ENCODE measurements around the gene WNT7B. TPM values are rescaled to one million over a fixed set of nuclear protein-coding genes. Genes with fewer than 3 reads are reported as not detected.

Gene WNT7B
- total RNA-seq, 4 donors from 2014 or later = not detected

DNA sequence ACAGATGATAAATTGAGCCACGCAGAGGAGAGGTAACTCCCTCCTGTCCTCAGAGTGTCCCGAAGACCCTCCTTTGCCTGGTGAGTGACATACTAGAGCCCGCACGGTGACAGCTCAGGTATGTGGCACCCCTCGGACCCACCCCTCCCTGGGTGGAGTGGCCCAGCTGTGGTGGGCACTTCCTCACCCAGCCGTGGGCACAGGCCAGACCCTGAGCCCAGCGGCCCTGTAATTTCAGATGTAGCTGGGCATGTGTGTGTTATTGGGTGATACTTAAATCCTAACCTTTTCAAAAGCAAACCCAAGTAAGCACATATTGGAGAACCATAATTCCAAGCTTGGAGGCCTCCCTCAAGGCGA lies 93.2 kb downstream of the WNT7B start:
- H3K4me3 ChIP-seq = no peak overlapping the region
- H3K27ac ChIP-seq = no peak overlapping the region
- DNase-seq (ENCODE audit: low spot score in 2 of 2) = no peak
- H3K36me3 ChIP-seq = no peaks in the 10 kb centered on the region
- TF ChIP-seq POLR2A (IDR thresholded peaks at IDR 0.05) (no peak), EP300 (IDR thresholded peaks at IDR 0.05) (no peak)
- TF ChIP-seq, protein P1, sequence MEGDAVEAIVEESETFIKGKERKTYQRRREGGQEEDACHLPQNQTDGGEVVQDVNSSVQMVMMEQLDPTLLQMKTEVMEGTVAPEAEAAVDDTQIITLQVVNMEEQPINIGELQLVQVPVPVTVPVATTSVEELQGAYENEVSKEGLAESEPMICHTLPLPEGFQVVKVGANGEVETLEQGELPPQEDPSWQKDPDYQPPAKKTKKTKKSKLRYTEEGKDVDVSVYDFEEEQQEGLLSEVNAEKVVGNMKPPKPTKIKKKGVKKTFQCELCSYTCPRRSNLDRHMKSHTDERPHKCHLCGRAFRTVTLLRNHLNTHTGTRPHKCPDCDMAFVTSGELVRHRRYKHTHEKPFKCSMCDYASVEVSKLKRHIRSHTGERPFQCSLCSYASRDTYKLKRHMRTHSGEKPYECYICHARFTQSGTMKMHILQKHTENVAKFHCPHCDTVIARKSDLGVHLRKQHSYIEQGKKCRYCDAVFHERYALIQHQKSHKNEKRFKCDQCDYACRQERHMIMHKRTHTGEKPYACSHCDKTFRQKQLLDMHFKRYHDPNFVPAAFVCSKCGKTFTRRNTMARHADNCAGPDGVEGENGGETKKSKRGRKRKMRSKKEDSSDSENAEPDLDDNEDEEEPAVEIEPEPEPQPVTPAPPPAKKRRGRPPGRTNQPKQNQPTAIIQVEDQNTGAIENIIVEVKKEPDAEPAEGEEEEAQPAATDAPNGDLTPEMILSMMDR (IDR thresholded peaks at IDR 0.05) = no peak
- peaks cover 0 to 21% (median 10%) of the 10 kb centered on the region in 4 donors for H3K4me1 ChIP-seq
- WGBS, 2 donors = 80 to 87% methylated on average over 8 of the region's 8 CpGs
- H3K27me3 ChIP-seq = peaks cover 0 to 72% of the 10 kb centered on the region in 2 donors
- H3K9me3 ChIP-seq = no peaks in the 10 kb centered on the region

GRCh38 chr22:45882881-45883810 lies 93.8 kb downstream of the WNT7B start:
- H3K4me3 ChIP-seq = no peak overlapping the region
- DNase-seq (ENCODE audit: low spot score in 2 of 2) = no peak
- H3K27ac ChIP-seq = no peak overlapping the region
- peaks cover 0 to 72% of the 10 kb centered on the region in 2 donors for H3K27me3 ChIP-seq
- no peaks in the 10 kb centered on the region for H3K36me3 ChIP-seq
- no peaks in the 10 kb centered on the region for H3K9me3 ChIP-seq
- peaks cover 0 to 21% (median 10%) of the 10 kb centered on the region in 4 donors for H3K4me1 ChIP-seq
- WGBS, 2 donors = 81 to 82% methylated on average over 32 of the region's 32 CpGs
- TF ChIP-seq, protein P1 (IDR thresholded peaks at IDR 0.05) = no peak
- no peak for TF ChIP-seq EP300 (IDR thresholded peaks at IDR 0.05)
- TF ChIP-seq POLR2A (IDR thresholded peaks at IDR 0.05) = no peak

- no peak for TF ChIP-seq EP300 (IDR thresholded peaks at IDR 0.05)
- Histone ChIP-seq H3K36me3 (no peaks in the 10 kb centered on the region), H3K4me1 (peaks cover 0 to 21% (median 10%) of the 10 kb centered on the region in 4 donors), H3K27ac (no peak overlapping the region), H3K27me3 (peaks cover 0 to 78% of the 10 kb centered on the region in 2 donors), H3K9me3 (no peaks in the 10 kb centered on the region), H3K4me3 (no peak overlapping the region)
- DNase-seq (ENCODE audit: low spot score in 2 of 2) = no peak
- 78 to 89% methylated on average over 4 to 5 of the region's 8 CpGs for WGBS, 2 donors
These were observed 95.5 kb downstream of the WNT7B start for GRCh38 chr22:45881524-45881875.

DNA sequence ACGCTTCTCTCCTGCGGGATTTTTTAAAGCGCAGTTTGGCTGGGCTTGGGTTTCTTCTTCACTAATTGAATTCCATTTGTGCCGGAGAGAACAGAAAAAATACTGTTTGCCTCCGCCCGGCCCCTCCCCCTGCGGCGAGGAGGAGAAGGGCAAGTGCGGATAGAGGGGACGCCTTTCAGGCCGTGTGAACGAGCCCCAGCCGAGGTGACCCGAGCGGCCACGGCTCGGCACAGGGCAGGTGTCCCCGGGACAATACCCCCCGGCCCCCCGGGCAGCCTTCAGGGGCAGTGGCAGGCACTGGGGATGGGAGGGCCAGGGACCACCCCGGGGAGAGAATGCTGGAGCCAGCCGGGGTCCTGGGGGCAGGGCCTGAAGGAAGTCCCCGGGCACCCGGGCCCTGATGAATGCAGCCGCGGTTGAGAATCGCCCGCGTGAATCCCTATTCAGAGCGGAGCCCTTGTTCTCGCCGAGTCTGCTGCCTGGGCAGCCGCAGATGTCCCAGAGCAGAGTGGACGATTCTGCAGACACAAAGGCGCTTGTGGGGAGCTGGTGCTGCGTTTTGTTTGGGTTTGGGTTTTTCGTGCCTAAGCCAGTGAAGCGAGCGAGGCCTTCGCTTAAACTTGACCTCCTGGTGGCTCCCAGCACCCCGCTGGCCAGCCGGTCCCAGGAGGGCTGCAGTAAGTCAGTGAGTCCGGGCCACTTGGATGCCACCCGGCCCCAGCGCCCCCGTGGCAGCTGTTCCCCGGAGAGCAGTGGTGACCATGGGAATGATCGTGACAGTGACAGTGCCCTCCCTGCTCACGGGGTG lies 96.0 kb downstream of the WNT7B start:
- no peaks in the 10 kb centered on the region for H3K36me3 ChIP-seq
- peaks cover 0 to 72% of the 10 kb centered on the region in 2 donors for H3K27me3 ChIP-seq
- 10% methylated on average over 37 to 41 of the region's 49 CpGs for WGBS, 2 donors
- TF ChIP-seq, protein P1 (IDR thresholded peaks at IDR 0.05) = no peak
- TF ChIP-seq POLR2A (IDR thresholded peaks at IDR 0.05) = no peak
- TF ChIP-seq EP300 (IDR thresholded peaks at IDR 0.05) = no peak
- DNase-seq (ENCODE audit: low spot score in 2 of 2) = no peak
- H3K9me3 ChIP-seq = no peaks in the 10 kb centered on the region
- no peak overlapping the region for H3K27ac ChIP-seq
- peak overlapping the region in 1 of 4 donors; percentile 33 for H3K4me3 ChIP-seq
- H3K4me1 ChIP-seq = peaks cover 0 to 21% (median 10%) of the 10 kb centered on the region in 4 donors

- no peak for TF ChIP-seq EP300 (IDR thresholded peaks at IDR 0.05)
- no peak for TF ChIP-seq POLR2A (IDR thresholded peaks at IDR 0.05)
- no peak overlapping the region for H3K27ac ChIP-seq
- H3K36me3 ChIP-seq = no peaks in the 10 kb centered on the region
- H3K4me3 ChIP-seq = peak overlapping the region in 1 of 4 donors; percentile 33
- DNase-seq (ENCODE audit: low spot score in 2 of 2) = no peak
- H3K27me3 ChIP-seq = peaks cover 0 to 68% of the 10 kb centered on the region in 2 donors
- H3K4me1 ChIP-seq = peaks cover 0 to 21% (median 10%) of the 10 kb centered on the region in 4 donors
- no peaks in the 10 kb centered on the region for H3K9me3 ChIP-seq
- 4 to 19% methylated on average over 15 to 21 of the region's 22 CpGs for WGBS, 2 donors
These were observed 96.8 kb downstream of the WNT7B start for GRCh38 chr22:45880091-45880715.
